ENCODE data around the gene HAGHL.

HAGHL gene

GRCh38 chr16:754656-755055 lies 27.8 kb downstream of the HAGHL start:
- DNase-seq (ENCODE audit: low read depth in 2 of 2): no peak

- DNase-seq (ENCODE audit: low read depth in 2 of 2): no peak
These were observed 29.5 kb downstream of the HAGHL start for GRCh38 chr16:756428-756827.

- DNase-seq (ENCODE audit: low read depth in 2 of 2): no peak
These were observed 32.4 kb downstream of the HAGHL start for GRCh38 chr16:759110-759910.

- DNase-seq (ENCODE audit: low read depth in 2 of 2): no peak
These were observed 33.2 kb downstream of the HAGHL start for GRCh38 chr16:760065-760464.

- no peak for DNase-seq (ENCODE audit: low read depth in 2 of 2)
These were observed 33.8 kb downstream of the HAGHL start, which contains the start of gene MSLN for GRCh38 chr16:760545-761343. TSS of gene MSLN (plus strand) at chr16:760734. CDS start at chr16:762681, 1,947 bp downstream.

GRCh38 chr16:761625-762513 lies 35.0 kb downstream of the HAGHL start:
- DNase-seq (ENCODE audit: low read depth in 2 of 2): no peak

- DNase-seq (ENCODE audit: low read depth in 2 of 2): no peak
These were observed 35.8 kb downstream of the HAGHL start for GRCh38 chr16:762595-763268.

- DNase-seq (ENCODE audit: low read depth in 2 of 2): no peak
These were observed 36.7 kb downstream of the HAGHL start for GRCh38 chr16:763369-764183.

- no peak for DNase-seq (ENCODE audit: low read depth in 2 of 2)
These were observed 37.4 kb downstream of the HAGHL start for GRCh38 chr16:764184-764750.

- no peak for DNase-seq (ENCODE audit: low read depth in 2 of 2)
These were observed 38.1 kb downstream of the HAGHL start for GRCh38 chr16:764848-765487.

GRCh38 chr16:765488-765865 lies 38.6 kb downstream of the HAGHL start:
- DNase-seq (ENCODE audit: low read depth in 2 of 2): no peak

GRCh38 chr16:766008-766819 lies 39.3 kb downstream of the HAGHL start:
- DNase-seq (ENCODE audit: low read depth in 2 of 2): no peak

GRCh38 chr16:766820-767640 lies 40.1 kb downstream of the HAGHL start:
- no peak for DNase-seq (ENCODE audit: low read depth in 2 of 2)

GRCh38 chr16:767743-768235 lies 40.9 kb downstream of the HAGHL start:
- no peak for DNase-seq (ENCODE audit: low read depth in 2 of 2)

- DNase-seq (ENCODE audit: low read depth in 2 of 2): no peak
These were observed 41.5 kb downstream of the HAGHL start for GRCh38 chr16:768428-768827.

GRCh38 chr16:769184-769784 lies 42.4 kb downstream of the HAGHL start:
- DNase-seq (ENCODE audit: low read depth in 2 of 2): no peak

- DNase-seq (ENCODE audit: low read depth in 2 of 2): no peak
These were observed 43.0 kb downstream of the HAGHL start for GRCh38 chr16:769934-770333.

All from stimulated activated CD8-positive, alpha-beta memory T cell treated with anti-CD3 and anti-CD28 coated beads, Interleukin-7, amount 100 ng/mL, for 4 hours (primary cell).